ENCODE data around the gene SAT2. TPM values are rescaled to one million over a fixed set of nuclear protein-coding genes. Genes with fewer than 3 reads are reported as not detected.
A peak's percentile ranks its signal among the peaks of the same experiment; 100 is the strongest.
"Not testable (repeated sequence)": the region's sequence is repeated elsewhere in the genome, so short reads cannot be mapped to it uniquely, and the experiment has no call there.

Gene SAT2
- total RNA-seq, 2 donors from 2014 or later = 82.7 to 103 TPM

DNA sequence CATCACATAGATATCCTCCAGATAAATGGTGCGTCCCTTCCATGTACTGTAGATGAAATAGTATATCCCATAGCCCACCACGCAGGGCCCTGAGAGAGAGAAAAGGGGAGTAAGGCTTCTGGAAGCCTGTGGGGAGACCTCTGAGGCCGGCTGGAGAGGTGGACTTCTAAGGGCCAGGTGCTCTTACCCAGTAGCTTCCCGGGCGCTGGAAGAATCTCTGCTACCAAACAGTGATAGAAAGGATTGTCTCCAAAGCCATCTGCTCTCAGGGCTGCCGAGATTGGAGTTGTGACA, 718 bp downstream of the SAT2 start:
- Mint-ChIP-seq H3K4me3 (peak overlapping the region; percentile 86), H3K27ac (peak overlapping the region; percentile 96), H3K27me3 (ENCODE audit: insufficient read depth) (no peaks in the 10 kb centered on the region), H3K36me3 (ENCODE audit: low read depth) (peaks cover 8% of the 10 kb centered on the region), H3K9me3 (no peaks in the 10 kb centered on the region), H3K4me1 (peaks cover 9% of the 10 kb centered on the region)
- no peak for DNase-seq
- H3K9ac ChIP-seq (ENCODE audit: extremely low read depth, low read length, poor library complexity, severe bottlenecking) = peak overlapping the region; percentile 97
- H3K9me3 ChIP-seq (ENCODE audit: control insufficient read depth, low read length) = no peaks in the 10 kb centered on the region
- H3K4me1 ChIP-seq (ENCODE audit: control insufficient read depth, insufficient read depth, low read length) = peaks cover 9% of the 10 kb centered on the region
- TF ChIP-seq, protein P1, sequence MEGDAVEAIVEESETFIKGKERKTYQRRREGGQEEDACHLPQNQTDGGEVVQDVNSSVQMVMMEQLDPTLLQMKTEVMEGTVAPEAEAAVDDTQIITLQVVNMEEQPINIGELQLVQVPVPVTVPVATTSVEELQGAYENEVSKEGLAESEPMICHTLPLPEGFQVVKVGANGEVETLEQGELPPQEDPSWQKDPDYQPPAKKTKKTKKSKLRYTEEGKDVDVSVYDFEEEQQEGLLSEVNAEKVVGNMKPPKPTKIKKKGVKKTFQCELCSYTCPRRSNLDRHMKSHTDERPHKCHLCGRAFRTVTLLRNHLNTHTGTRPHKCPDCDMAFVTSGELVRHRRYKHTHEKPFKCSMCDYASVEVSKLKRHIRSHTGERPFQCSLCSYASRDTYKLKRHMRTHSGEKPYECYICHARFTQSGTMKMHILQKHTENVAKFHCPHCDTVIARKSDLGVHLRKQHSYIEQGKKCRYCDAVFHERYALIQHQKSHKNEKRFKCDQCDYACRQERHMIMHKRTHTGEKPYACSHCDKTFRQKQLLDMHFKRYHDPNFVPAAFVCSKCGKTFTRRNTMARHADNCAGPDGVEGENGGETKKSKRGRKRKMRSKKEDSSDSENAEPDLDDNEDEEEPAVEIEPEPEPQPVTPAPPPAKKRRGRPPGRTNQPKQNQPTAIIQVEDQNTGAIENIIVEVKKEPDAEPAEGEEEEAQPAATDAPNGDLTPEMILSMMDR (conservative IDR thresholded peaks at IDR 0.05) = no peak
- WGBS, 2 experiments (ENCODE audit: insufficient coverage in 1 of 2, insufficient read length in 1 of 2) = 0 to 19% methylated on average over 1 to 6 of the region's 6 CpGs
- peaks cover 10% of the 10 kb centered on the region for H3K36me3 ChIP-seq (ENCODE audit: control insufficient read depth, insufficient read depth, low read length)
- peak overlapping the region; percentile 96 for H3K27ac ChIP-seq (ENCODE audit: low read depth, low read length)
- peak overlapping the region; percentile 95 for H3K4me3 ChIP-seq (ENCODE audit: low read length)
- no peaks in the 10 kb centered on the region for H3K27me3 ChIP-seq (ENCODE audit: control insufficient read depth, insufficient read depth, low read length, poor library complexity, severe bottlenecking)

DNA sequence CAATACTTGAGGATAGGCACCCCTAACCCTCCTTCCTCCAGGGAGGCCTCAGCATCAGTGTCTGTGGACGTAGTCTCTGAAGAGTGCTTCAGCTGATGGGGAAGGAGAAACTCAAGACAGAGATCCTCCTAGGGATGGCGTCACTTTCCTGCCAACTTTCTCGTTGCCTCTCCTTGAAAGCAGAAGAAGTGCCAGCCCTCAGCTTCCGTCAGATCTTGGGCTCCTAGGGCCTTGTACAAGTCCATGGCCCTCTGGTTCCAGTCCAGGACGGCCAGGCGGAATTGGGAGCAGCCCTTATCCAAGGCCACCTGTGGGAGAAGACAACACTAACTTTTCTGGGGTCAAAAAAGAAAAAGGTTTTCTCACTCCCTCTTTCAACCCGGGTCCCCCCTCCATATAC, 1.3 kb downstream of the SAT2 start:
- no peaks in the 10 kb centered on the region for H3K9me3 Mint-ChIP-seq
- H3K9me3 ChIP-seq (ENCODE audit: control insufficient read depth, low read length) = no peaks in the 10 kb centered on the region
- H3K36me3 Mint-ChIP-seq (ENCODE audit: low read depth) = peaks cover 8% of the 10 kb centered on the region
- no peaks in the 10 kb centered on the region for H3K27me3 ChIP-seq (ENCODE audit: control insufficient read depth, insufficient read depth, low read length, poor library complexity, severe bottlenecking)
- no peak overlapping the region for H3K27ac ChIP-seq (ENCODE audit: low read depth, low read length)
- TF ChIP-seq, protein P1 (conservative IDR thresholded peaks at IDR 0.05) = no peak
- peak overlapping the region; percentile 97 for H3K9ac ChIP-seq (ENCODE audit: extremely low read depth, low read length, poor library complexity, severe bottlenecking)
- no peak for DNase-seq
- H3K4me3 Mint-ChIP-seq = peak overlapping the region; percentile 86
- WGBS, 2 experiments (ENCODE audit: insufficient coverage in 1 of 2, insufficient read length in 1 of 2) = 91 to 96% methylated on average over 4 to 7 of the region's 7 CpGs
- H3K27me3 Mint-ChIP-seq (ENCODE audit: insufficient read depth) = no peaks in the 10 kb centered on the region
- H3K27ac Mint-ChIP-seq = peak overlapping the region; percentile 74
- peaks cover 9% of the 10 kb centered on the region for H3K4me1 Mint-ChIP-seq
- peak overlapping the region; percentile 95 for H3K4me3 ChIP-seq (ENCODE audit: low read length)
- peaks cover 4% of the 10 kb centered on the region for H3K4me1 ChIP-seq (ENCODE audit: control insufficient read depth, insufficient read depth, low read length)
- peaks cover 10% of the 10 kb centered on the region for H3K36me3 ChIP-seq (ENCODE audit: control insufficient read depth, insufficient read depth, low read length)

DNA sequence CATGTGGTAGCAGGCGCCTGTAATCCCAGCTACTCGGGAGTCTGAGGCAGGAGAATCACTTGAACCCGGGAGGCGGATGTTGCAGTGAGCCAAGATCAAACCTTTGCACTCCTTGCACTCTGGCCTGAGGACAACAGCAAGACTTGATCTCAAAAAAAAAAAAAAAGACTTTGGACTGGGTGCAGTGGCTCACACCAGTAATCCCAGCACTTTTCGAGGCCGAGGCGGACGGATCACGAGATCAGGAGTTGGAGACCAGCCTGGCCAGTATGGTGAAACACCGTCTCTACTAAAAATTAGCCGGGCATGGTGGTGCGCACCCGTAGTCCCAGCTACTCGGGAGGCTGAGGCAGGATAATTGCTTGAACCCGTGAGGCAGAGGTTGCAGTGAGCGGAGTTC, 1.9 kb downstream of the SAT2 start:
- not testable (repeated sequence) for DNase-seq; H3K9me3 ChIP-seq (ENCODE audit: control insufficient read depth, low read length); H3K4me1 Mint-ChIP-seq; H3K36me3 Mint-ChIP-seq (ENCODE audit: low read depth); H3K9ac ChIP-seq (ENCODE audit: extremely low read depth, low read length, poor library complexity, severe bottlenecking); H3K27ac ChIP-seq (ENCODE audit: low read depth, low read length); H3K27me3 Mint-ChIP-seq (ENCODE audit: insufficient read depth); H3K9me3 Mint-ChIP-seq; H3K27me3 ChIP-seq (ENCODE audit: control insufficient read depth, insufficient read depth, low read length, poor library complexity, severe bottlenecking); H3K4me1 ChIP-seq (ENCODE audit: control insufficient read depth, insufficient read depth, low read length); H3K27ac Mint-ChIP-seq; H3K4me3 ChIP-seq (ENCODE audit: low read length); H3K36me3 ChIP-seq (ENCODE audit: control insufficient read depth, insufficient read depth, low read length)
- WGBS, 2 experiments (ENCODE audit: insufficient coverage in 1 of 2, insufficient read length in 1 of 2) = 96 to 98% methylated on average over 14 to 16 of the region's 16 CpGs
- H3K4me3 Mint-ChIP-seq = peak overlapping the region; percentile 86

DNA sequence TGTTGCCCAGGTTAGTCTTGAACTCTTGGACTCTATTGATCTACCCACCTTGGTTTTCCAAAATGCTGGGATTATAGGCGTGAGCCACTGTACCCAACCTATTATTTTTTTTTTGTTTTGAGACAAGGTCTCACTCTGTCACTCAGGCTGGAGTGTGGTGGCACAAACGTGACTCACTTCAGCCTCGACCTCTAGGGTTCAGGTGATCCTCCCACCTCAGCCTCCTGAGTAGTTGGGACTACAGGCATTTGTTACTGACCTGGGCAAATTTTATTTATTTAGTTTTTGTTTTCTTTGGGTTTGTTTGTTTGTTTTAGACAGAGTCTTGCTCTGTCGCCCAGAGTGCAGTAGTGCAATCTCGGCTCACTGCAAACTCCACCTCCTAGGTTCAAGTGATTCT, 4.0 kb downstream of the SAT2 start:
- peaks cover 10% of the 10 kb centered on the region for H3K36me3 ChIP-seq (ENCODE audit: control insufficient read depth, insufficient read depth, low read length)
- Mint-ChIP-seq H3K4me1 (peaks cover 9% of the 10 kb centered on the region), H3K4me3 (no peak overlapping the region), H3K36me3 (ENCODE audit: low read depth) (peaks cover 8% of the 10 kb centered on the region), H3K27me3 (ENCODE audit: insufficient read depth) (no peaks in the 10 kb centered on the region), H3K27ac (no peak overlapping the region), H3K9me3 (no peaks in the 10 kb centered on the region)
- no peaks in the 10 kb centered on the region for H3K27me3 ChIP-seq (ENCODE audit: control insufficient read depth, insufficient read depth, low read length, poor library complexity, severe bottlenecking)
- TF ChIP-seq, protein P1 (conservative IDR thresholded peaks at IDR 0.05) = no peak
- H3K4me3 ChIP-seq (ENCODE audit: low read length) = no peak overlapping the region
- no peak overlapping the region for H3K9ac ChIP-seq (ENCODE audit: extremely low read depth, low read length, poor library complexity, severe bottlenecking)
- H3K27ac ChIP-seq (ENCODE audit: low read depth, low read length) = no peak overlapping the region
- H3K4me1 ChIP-seq (ENCODE audit: control insufficient read depth, insufficient read depth, low read length) = peaks cover 4% of the 10 kb centered on the region
- no peak for DNase-seq
- no peaks in the 10 kb centered on the region for H3K9me3 ChIP-seq (ENCODE audit: control insufficient read depth, low read length)
- 88 to 91% methylated on average over 3 to 5 of the region's 5 CpGs for WGBS, 2 experiments (ENCODE audit: insufficient coverage in 1 of 2, insufficient read length in 1 of 2)

Measured in endodermal cell (in vitro differentiated cells).